Heart left ventricle (tissue), 13 donors: ENCODE measurements around the gene SELENOK.

Experiments
- POLR2A ChIP-seq, 2 donors: fragments of 450-650 bp; IDR thresholded peaks; one replicate each; pipeline ENCODE4 v1.6.1; 2017; ENCODE audit warnings: antibody characterized with exemption in 2 of 2, mild to moderate bottlenecking in 2 of 2, moderate library complexity in 2 of 2
- TF ChIP-seq, protein P1 (sequence below), 12 donors: fragments of 200-600 bp; sonication (generic) in 4 of 12; IDR thresholded peaks; one replicate each; pipeline versions ENCODE4 v1.5.0 to v1.8.0; 2018 to 2022; ENCODE audit warnings: antibody characterized with exemption in 12 of 12, mild to moderate bottlenecking in 5 of 12
- donor health status: ischemic (EF 13 %, LVEDD 7.1; RV severe dilation, severe dysfunction).
- donor health status: DM: no; HTN: yes; CAD: no.
- donor health status: DM: no; HTN: no; CAD: no.
- donor health status: ischemic (EF 25% LVEDD 6.9; RV normal size, moderate dysfunction).
- donor health status: ischemic (EF 25% LVEDD 5.7; RV mildly dilated, moderate dysfunction).
- donor health status: ischemic (EF 35%, LVEDD 5.7; RV mildly dilated, moderate dysfunction).
- donor health status: nonischemic (EF 11% LVEDD 7.7; RV severe dilation, severe dysfunction).
- donor health status: DM: yes; HTN: yes; CAD: no.
- donor health status: PGD.
- donor health status: ischemic (EF 29% LVEDD 5.4; RV normal size, mild dysfunction).
- donor health status: nonischemic (EF 23%, LVEDD 6.1; RV moderate dilation, normal function).

DNA sequence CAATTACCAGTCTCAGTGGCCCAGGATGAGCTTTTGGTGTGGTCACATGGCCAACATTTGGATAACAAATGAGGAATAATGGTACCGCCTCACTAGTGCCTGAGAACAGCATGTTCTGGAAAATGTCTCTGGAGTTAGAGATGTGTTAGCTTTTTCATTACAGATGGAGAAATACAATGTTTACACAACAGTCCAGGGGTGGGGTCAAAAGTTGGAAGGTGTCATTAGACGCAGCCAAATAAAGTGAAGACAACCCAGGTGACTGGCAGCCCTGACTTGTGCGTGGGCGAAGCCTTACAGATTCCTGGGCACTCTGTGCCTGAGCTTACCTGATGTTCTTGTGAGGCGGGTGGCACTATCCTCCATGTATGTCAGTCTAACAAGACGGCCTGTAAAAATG is 32.5 kb downstream of the SELENOK start:
- TF ChIP-seq, protein P1, sequence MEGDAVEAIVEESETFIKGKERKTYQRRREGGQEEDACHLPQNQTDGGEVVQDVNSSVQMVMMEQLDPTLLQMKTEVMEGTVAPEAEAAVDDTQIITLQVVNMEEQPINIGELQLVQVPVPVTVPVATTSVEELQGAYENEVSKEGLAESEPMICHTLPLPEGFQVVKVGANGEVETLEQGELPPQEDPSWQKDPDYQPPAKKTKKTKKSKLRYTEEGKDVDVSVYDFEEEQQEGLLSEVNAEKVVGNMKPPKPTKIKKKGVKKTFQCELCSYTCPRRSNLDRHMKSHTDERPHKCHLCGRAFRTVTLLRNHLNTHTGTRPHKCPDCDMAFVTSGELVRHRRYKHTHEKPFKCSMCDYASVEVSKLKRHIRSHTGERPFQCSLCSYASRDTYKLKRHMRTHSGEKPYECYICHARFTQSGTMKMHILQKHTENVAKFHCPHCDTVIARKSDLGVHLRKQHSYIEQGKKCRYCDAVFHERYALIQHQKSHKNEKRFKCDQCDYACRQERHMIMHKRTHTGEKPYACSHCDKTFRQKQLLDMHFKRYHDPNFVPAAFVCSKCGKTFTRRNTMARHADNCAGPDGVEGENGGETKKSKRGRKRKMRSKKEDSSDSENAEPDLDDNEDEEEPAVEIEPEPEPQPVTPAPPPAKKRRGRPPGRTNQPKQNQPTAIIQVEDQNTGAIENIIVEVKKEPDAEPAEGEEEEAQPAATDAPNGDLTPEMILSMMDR (IDR thresholded peaks at IDR 0.05): no peak
- no peak for TF ChIP-seq POLR2A (IDR thresholded peaks at IDR 0.05)
